Gastroesophageal sphincter (tissue), 3 donors: ENCODE data around the gene AMPD1.

Experiments
- CTCF ChIP-seq, 4 experiments: fragments of 200-600 bp in 2 of 4; fragments of 450-650 bp in 2 of 4; sonication (generic) in 1 of 4; IDR thresholded peaks; one replicate each; pipeline ENCODE4 v1.5.1; 2017 to 2019; ENCODE audit warnings: antibody characterized with exemption in 4 of 4, mild to moderate bottlenecking in 2 of 4, moderate library complexity in 2 of 4
- POLR2AphosphoS5 ChIP-seq: sonication (generic); formaldehyde crosslinking; IDR thresholded peaks from one replicate; pipeline ENCODE4 v1.6.1; 2017; ENCODE audit warnings: antibody characterized with exemption

DNA sequence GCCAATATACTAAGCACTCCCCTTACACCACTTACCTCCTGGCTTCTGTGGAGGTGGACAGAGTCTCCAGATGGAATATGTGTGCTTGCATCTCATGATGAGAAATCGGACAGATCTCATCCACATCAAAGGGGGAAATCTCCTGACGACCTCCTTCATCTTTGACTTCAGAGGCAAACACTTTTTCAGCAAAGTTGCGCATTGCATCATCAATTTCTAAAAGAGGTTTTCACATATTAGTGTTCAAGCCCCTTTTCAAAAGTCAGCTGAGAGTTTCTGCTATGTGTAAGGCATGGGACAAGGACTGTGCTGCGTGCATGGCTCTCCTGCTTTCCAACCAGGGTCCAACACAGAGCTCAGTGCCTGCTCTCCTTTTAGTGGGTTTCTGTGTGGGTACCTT is 6.8 kb downstream of the AMPD1 start:
- TF ChIP-seq CTCF (IDR thresholded peaks at IDR 0.05) (no peak), POLR2AphosphoS5 (no peak)
